K562 (cell line): Measurements from ENCODE around the gene CLTRN. TPM values are rescaled to one million over a fixed set of nuclear protein-coding genes. Genes with fewer than 3 reads are reported as not detected.

Source experiments
- CTBP1 ChIP-seq: fragments of 450-650 bp; IDR thresholded peaks from 2 replicates; pipeline ENCODE4 v1.6.1; 2016; ENCODE audit warnings: borderline replicate concordance
- DDX20 ChIP-seq: fragments of 450-650 bp; IDR thresholded peaks from 2 replicates; pipeline ENCODE4 v1.6.1; 2016; ENCODE audit warnings: missing genetic modification characterization, low read depth, mild to moderate bottlenecking, missing compliant biosample characterization, moderate library complexity
- DIDO1 ChIP-seq: fragments of 450-650 bp; IDR thresholded peaks from 2 replicates; pipeline ENCODE4 v1.6.1; 2016; ENCODE audit warnings: low read depth, missing biosample characterization, missing genetic modification characterization
- EZH2 ChIP-seq: IDR thresholded peaks from 2 replicates; pipeline ENCODE4 v1.6.1; 2012; ENCODE audit warnings: low read depth, mild to moderate bottlenecking, inconsistent platforms, low read length, borderline replicate concordance
- GTF2A2 ChIP-seq: IDR thresholded peaks from 2 replicates; pipeline ENCODE4 v1.6.1; 2016; ENCODE audit warnings: mild to moderate bottlenecking, missing genetic modification characterization, missing compliant biosample characterization
- HCFC1 ChIP-seq: IDR thresholded peaks from 2 replicates; pipeline ENCODE4 v1.6.1; 2012; ENCODE audit warnings: low read depth, low read length, improper control_type of control experiment
- HOXB6 ChIP-seq: fragments of 250-450 bp; sonication (Bioruptor Pico); IDR thresholded peaks from 2 replicates; pipeline ENCODE4 v1.5.1; 2022; ENCODE audit warnings: mild to moderate bottlenecking, borderline replicate concordance
- MBD2 ChIP-seq: sonication (generic); IDR thresholded peaks from 2 replicates; pipeline ENCODE4 v1.6.1; 2016; ENCODE audit warnings: low read depth, borderline replicate concordance
- MEF2A ChIP-seq: IDR thresholded peaks from 2 replicates; pipeline ENCODE4 v1.6.1; 2011; ENCODE audit warnings: low read depth, mild to moderate bottlenecking, low read length, moderate library complexity; ENCODE audit not compliant: control insufficient read depth
- PHF20 ChIP-seq: fragments of 450-650 bp; IDR thresholded peaks from 2 replicates; pipeline ENCODE4 v1.6.1; 2018; ENCODE audit not compliant: partially characterized antibody
- RBM39 ChIP-seq: fragments of 200-400 bp; formaldehyde crosslinking; optimal IDR thresholded peaks from 2 replicates; pipeline ENCODE3; 2018; ENCODE audit warnings: low read depth, low read length
- SAP30 ChIP-seq: fragments of 200-600 bp; sonication (generic); IDR thresholded peaks from 2 replicates; pipeline ENCODE4 v1.6.1; 2012; ENCODE audit warnings: borderline replicate concordance, low read depth, mild to moderate bottlenecking, moderate library complexity, low read length, control low read depth, inconsistent platforms; ENCODE audit not compliant: insufficient read depth, poor library complexity, severe bottlenecking
- SMARCA4 ChIP-seq: fragments of 450-650 bp; IDR thresholded peaks from 2 replicates; pipeline ENCODE4 v1.6.1; 2016
- SNIP1 ChIP-seq: fragments of 450-650 bp; IDR thresholded peaks from 2 replicates; pipeline ENCODE4 v1.7.1; 2017; ENCODE audit warnings: low read depth, mild to moderate bottlenecking
- SP2 ChIP-seq: IDR thresholded peaks from 2 replicates; pipeline ENCODE4 v1.6.1; 2011; ENCODE audit warnings: mild to moderate bottlenecking, low read depth, low read length, moderate library complexity; ENCODE audit not compliant: poor library complexity, severe bottlenecking; ENCODE audit errors: extremely low read depth
- TAF9B ChIP-seq: fragments of 450-650 bp; IDR thresholded peaks from 2 replicates; pipeline ENCODE4 v1.6.1; 2018; ENCODE audit warnings: mild to moderate bottlenecking; ENCODE audit not compliant: partially characterized antibody
- TSHZ1 ChIP-seq: fragments of 250-450 bp; sonication (Bioruptor Pico); IDR thresholded peaks from 2 replicates; pipeline ENCODE4 v1.4.0; 2020; ENCODE audit warnings: mild to moderate bottlenecking, moderate library complexity
- ZBTB11 ChIP-seq, 3 experiments: fragments of 200-800 bp in 1 of 3; fragments of 250-450 bp in 1 of 3; fragments of 450-650 bp in 1 of 3; sonication (Bioruptor Pico) in 1 of 3; sonication (Bioruptor generic) in 1 of 3; formaldehyde crosslinking in 1 of 3; IDR thresholded peaks; 2 replicates each; pipeline versions ENCODE4 v1.6.1 to v1.8.0; 2016 to 2022; ENCODE audit warnings: mild to moderate bottlenecking in 2 of 3, missing genetic modification characterization in 2 of 3, missing compliant biosample characterization in 1 of 3, moderate library complexity in 1 of 3
- ZBTB26 ChIP-seq: fragments of 450-650 bp; formaldehyde crosslinking; IDR thresholded peaks from 2 replicates; pipeline ENCODE4 v1.4.0; 2022; ENCODE audit warnings: missing genetic modification characterization
- ZC3H4 ChIP-seq: sonication (generic); formaldehyde crosslinking; IDR thresholded peaks from 2 replicates; pipeline ENCODE4 v1.9.0; 2021; ENCODE audit warnings: missing genetic modification reagents, borderline replicate concordance
- ZNF263 ChIP-seq: sonication (generic); formaldehyde crosslinking; IDR thresholded peaks from 2 replicates; pipeline ENCODE4 v1.8.0; 2022; ENCODE audit warnings: mild to moderate bottlenecking, missing genetic modification reagents, borderline replicate concordance
- ZSCAN32 ChIP-seq: fragments of 450-650 bp; formaldehyde crosslinking; IDR thresholded peaks from 2 replicates; pipeline ENCODE4 v1.4.0; 2020; ENCODE audit warnings: mild to moderate bottlenecking, moderate library complexity
- polyA plus RNA-seq, 8 experiments: library from polyadenylated mRNA; depleted of rRNA in 4 of 8; stranded (reverse) in 5 of 8; unstranded in 3 of 8; fragments of >200 nt; fragmentation: Nextera tagmentation in 2 of 8; fragmentation: Illumina TruSeq in 1 of 8; extraction: Ambion mirVana in 2 of 8; extraction: Trizol in 1 of 8; gene quantifications; 2 replicates each; pipeline versions ENCODE4 v1.2.1 to v1.2.3, GENCODE V29; 2011 to 2014; ENCODE audit warnings: inconsistent platforms in 1 of 8, missing spikeins in 1 of 8
- total RNA-seq, 7 experiments: library from RNA; depleted of rRNA in 6 of 7; stranded (reverse); fragments of >200 nt in 6 of 7; fragmentation: Illumina TruSeq in 2 of 7; extraction: Trizol in 2 of 7; gene quantifications; 2 replicates each; pipeline versions ENCODE4 v1.2.1 to v1.2.3, GENCODE V29; 2011 to 2021; ENCODE audit warnings: low replicate concordance in 1 of 7

Gene CLTRN
- total and polyA plus RNA-seq, 9 of the 15 experiments (the other 6 are each of a cell fraction or from before 2014, with no cell fraction given), result 0.11 to 0.36 (median 0.18) TPM; not detected in 2

GRCh38 chrX:15674514-15674840, 9.9 kb upstream of the CLTRN start (continued):
- TF ChIP-seq ZBTB11 (CRISPR knock-in tag; IDR thresholded peaks at IDR 0.05), result peak in 1 of 3 experiments; percentile 24; a peak in 1 of 6 replicates
- no peak for TF ChIP-seq SNIP1
- no peak for TF ChIP-seq HCFC1
- TF ChIP-seq PHF20, result peak; percentile 9
- TF ChIP-seq MBD2, result no peak
- no peak for TF ChIP-seq ZC3H4 (CRISPR knock-in tag)
- no peak for TF ChIP-seq SAP30
- TF ChIP-seq ZBTB26 (CRISPR knock-in tag), result no peak
- TF ChIP-seq TAF9B, result no peak
- TF ChIP-seq SP2, result no peak
- TF ChIP-seq ZSCAN32 (CRISPR knock-in tag), result no peak
- TF ChIP-seq DIDO1 (tag), result no peak
- no peak for TF ChIP-seq ZNF263 (CRISPR knock-in tag)
- 0 out of 2 replicates have a peak, but pooled peaks have one; percentile 7 for TF ChIP-seq CTBP1
- TF ChIP-seq SMARCA4, result no peak
- TF ChIP-seq RBM39, result no peak
- no peak for TF ChIP-seq GTF2A2 (tag)
- TF ChIP-seq TSHZ1 (CRISPR knock-in tag), result no peak
- no peak for TF ChIP-seq DDX20
- TF ChIP-seq HOXB6 (CRISPR knock-in tag), result no peak
- TF ChIP-seq MEF2A, result no peak
- no peak for TF ChIP-seq EZH2
